Measurements from ENCODE around the gene ARF1. TPM values are rescaled to one million over a fixed set of nuclear protein-coding genes. Genes with fewer than 3 reads are reported as not detected.

ARF1 gene
- total RNA-seq, 2 donors from 2014 or later, result 327 to 369 TPM

GRCh38 chr1:228090613-228091081 lies 8.1 kb downstream of the ARF1 start:
- DNase-seq, result no peak
- H3K36me3 Mint-ChIP-seq (ENCODE audit: insufficient read depth in 2 of 2), result peaks cover 25 to 42% of the 10 kb centered on the region in 2 donors

DNA sequence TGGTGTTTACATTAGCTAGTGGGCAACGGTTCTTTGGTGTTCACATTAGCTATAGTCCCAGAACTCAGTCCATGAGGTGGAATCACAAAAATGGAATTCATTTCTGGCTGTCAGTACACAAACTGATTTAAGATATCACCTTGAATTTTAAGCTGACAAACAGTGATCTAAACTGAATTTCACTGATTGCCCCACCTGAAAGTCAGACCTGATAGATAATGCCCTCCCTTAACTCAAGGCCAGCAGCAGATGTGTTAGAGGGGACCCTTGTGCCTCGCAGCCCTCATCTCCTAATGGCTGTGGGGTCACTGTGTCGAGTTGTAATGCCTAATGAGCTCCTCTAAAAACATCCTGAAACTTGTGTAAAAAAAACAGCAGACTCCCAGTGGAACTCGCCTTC lies 8.6 kb downstream of the ARF1 start:
- Mint-ChIP-seq H3K4me1 (ENCODE audit: low read depth) (peaks cover 69% of the 10 kb centered on the region), H3K36me3 (ENCODE audit: insufficient read depth in 2 of 2) (peaks cover 25 to 45% of the 10 kb centered on the region in 2 donors), H3K9me3 (peaks cover 0 to 7% of the 10 kb centered on the region in 2 donors), H3K4me3 (peak overlapping the region in 1 of 2 donors; percentile 53), H3K27me3 (ENCODE audit: low read depth) (no peaks in the 10 kb centered on the region), H3K27ac (peak overlapping the region; percentile 71)
- ATAC-seq (replicated peaks in 1 of 2) (no peak), DNase-seq (no peak)

More at GRCh38 chr1:228090613-228091081, 8.1 kb downstream of the ARF1 start:
- peak overlapping the region; percentile 71 for H3K27ac Mint-ChIP-seq
- H3K27me3 Mint-ChIP-seq (ENCODE audit: low read depth), result no peaks in the 10 kb centered on the region
- H3K4me1 Mint-ChIP-seq (ENCODE audit: low read depth), result peaks cover 69% of the 10 kb centered on the region
- H3K4me3 Mint-ChIP-seq, result peak overlapping the region; percentile 32 to 42
- ATAC-seq (replicated peaks in 1 of 2), result no peak
- H3K9me3 Mint-ChIP-seq, result peaks cover 0 to 7% of the 10 kb centered on the region in 2 donors

GRCh38 chr1:228092342-228093049 lies 10.0 kb downstream of the ARF1 start:
- ATAC-seq (replicated peaks in 1 of 2) (no peak), DNase-seq (no peak)
- peaks cover 0 to 7% of the 10 kb centered on the region in 2 donors for H3K9me3 Mint-ChIP-seq
- peaks cover 58% of the 10 kb centered on the region for H3K4me1 Mint-ChIP-seq (ENCODE audit: low read depth)
- H3K27ac Mint-ChIP-seq, result no peak overlapping the region
- peaks cover 25 to 46% of the 10 kb centered on the region in 2 donors for H3K36me3 Mint-ChIP-seq (ENCODE audit: insufficient read depth in 2 of 2)
- H3K4me3 Mint-ChIP-seq, result no peak overlapping the region
- H3K27me3 Mint-ChIP-seq (ENCODE audit: low read depth), result no peaks in the 10 kb centered on the region

- DNase-seq, result no peak
- no peak for ATAC-seq (replicated peaks in 1 of 2)
- no peaks in the 10 kb centered on the region for H3K27me3 Mint-ChIP-seq (ENCODE audit: low read depth)
Measured at GRCh38 chr1:228093050-228093906, 10.8 kb downstream of the ARF1 start.

DNA sequence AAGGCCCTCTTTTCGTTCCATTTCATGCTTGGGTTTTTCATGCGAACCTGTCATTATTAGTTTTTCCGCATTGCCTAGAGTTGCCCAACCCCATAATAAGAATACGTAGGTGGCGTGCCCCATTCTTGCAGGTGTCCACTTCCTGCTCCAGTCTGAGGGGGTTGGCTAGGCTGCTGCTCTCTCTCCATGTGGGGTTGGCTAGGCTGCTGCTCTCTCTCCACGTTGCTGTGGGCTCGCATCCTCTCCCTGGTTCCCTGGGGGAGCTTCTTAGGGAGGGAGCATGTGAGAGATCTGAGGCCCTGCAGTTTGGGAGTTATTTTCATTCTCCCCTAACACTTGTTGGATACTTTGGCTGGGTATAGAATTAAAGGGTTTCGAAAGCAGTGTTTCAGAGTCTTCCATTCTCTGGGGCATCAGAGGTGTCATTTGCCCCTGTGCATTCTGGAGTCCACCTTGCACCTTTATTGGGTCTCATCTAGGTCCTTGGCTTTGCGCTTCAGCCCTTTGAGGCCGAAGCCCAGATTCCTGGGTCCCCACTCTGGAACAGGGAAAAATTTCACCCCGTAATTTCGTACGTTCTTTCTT lies 12.0 kb downstream of the ARF1 start:
- no peaks in the 10 kb centered on the region for H3K27me3 Mint-ChIP-seq (ENCODE audit: low read depth)
- H3K4me3 Mint-ChIP-seq, result no peak overlapping the region
- H3K27ac Mint-ChIP-seq, result peak overlapping the region; percentile 74
- DNase-seq (no peak), ATAC-seq (replicated peaks in 1 of 2) (no peak)
- peaks cover 21 to 48% of the 10 kb centered on the region in 2 donors for H3K36me3 Mint-ChIP-seq (ENCODE audit: insufficient read depth in 2 of 2)
- peaks cover 47% of the 10 kb centered on the region for H3K4me1 Mint-ChIP-seq (ENCODE audit: low read depth)
- peaks cover 0 to 7% of the 10 kb centered on the region in 2 donors for H3K9me3 Mint-ChIP-seq

More at GRCh38 chr1:228093050-228093906, 10.8 kb downstream of the ARF1 start:
- H3K36me3 Mint-ChIP-seq (ENCODE audit: insufficient read depth in 2 of 2), result peaks cover 23 to 45% of the 10 kb centered on the region in 2 donors
- H3K4me3 Mint-ChIP-seq, result no peak overlapping the region
- peaks cover 0 to 7% of the 10 kb centered on the region in 2 donors for H3K9me3 Mint-ChIP-seq
- H3K27ac Mint-ChIP-seq, result no peak overlapping the region
- H3K4me1 Mint-ChIP-seq (ENCODE audit: low read depth), result peaks cover 52% of the 10 kb centered on the region

DNA sequence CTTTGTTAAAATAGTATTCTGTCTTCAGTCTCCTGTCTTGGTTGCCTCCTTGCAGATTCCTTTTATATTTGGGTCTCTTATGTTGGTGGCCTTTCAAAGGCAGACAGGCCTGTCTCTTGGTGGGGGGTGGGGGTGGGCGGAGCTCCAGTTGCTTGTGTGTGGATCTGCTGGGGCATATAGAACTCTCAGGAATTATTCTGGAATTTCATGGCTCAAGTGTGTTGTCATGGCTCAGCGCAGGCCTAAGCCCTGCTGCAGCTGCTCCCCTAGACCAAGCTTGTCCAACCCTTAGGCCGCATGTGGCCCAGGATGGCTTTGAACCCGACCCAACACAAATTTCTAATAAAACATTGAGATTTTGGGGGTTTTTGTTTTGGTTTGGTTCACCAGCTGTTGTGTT lies 12.7 kb downstream of the ARF1 start:
- H3K4me1 Mint-ChIP-seq (ENCODE audit: low read depth), result peaks cover 46% of the 10 kb centered on the region
- ATAC-seq (replicated peaks in 1 of 2), result no peak
- DNase-seq, result no peak
- no peaks in the 10 kb centered on the region for H3K27me3 Mint-ChIP-seq (ENCODE audit: low read depth)
- H3K4me3 Mint-ChIP-seq, result peak overlapping the region in 1 of 2 donors; percentile 7
- H3K27ac Mint-ChIP-seq, result peak overlapping the region; percentile 74
- H3K36me3 Mint-ChIP-seq (ENCODE audit: insufficient read depth in 2 of 2), result peaks cover 21 to 47% of the 10 kb centered on the region in 2 donors
- H3K9me3 Mint-ChIP-seq, result peaks cover 0 to 7% of the 10 kb centered on the region in 2 donors

- DNase-seq (no peak), ATAC-seq (replicated peaks in 1 of 2) (no peak)
- no peak overlapping the region for H3K27ac Mint-ChIP-seq
- no peaks in the 10 kb centered on the region for H3K27me3 Mint-ChIP-seq (ENCODE audit: low read depth)
- no peak overlapping the region for H3K4me3 Mint-ChIP-seq
- peaks cover 0 to 7% of the 10 kb centered on the region in 2 donors for H3K9me3 Mint-ChIP-seq
- peaks cover 21 to 47% of the 10 kb centered on the region in 2 donors for H3K36me3 Mint-ChIP-seq (ENCODE audit: insufficient read depth in 2 of 2)
- peaks cover 39% of the 10 kb centered on the region for H3K4me1 Mint-ChIP-seq (ENCODE audit: low read depth)
Measured at GRCh38 chr1:228095938-228096337, 13.4 kb downstream of the ARF1 start.

DNA sequence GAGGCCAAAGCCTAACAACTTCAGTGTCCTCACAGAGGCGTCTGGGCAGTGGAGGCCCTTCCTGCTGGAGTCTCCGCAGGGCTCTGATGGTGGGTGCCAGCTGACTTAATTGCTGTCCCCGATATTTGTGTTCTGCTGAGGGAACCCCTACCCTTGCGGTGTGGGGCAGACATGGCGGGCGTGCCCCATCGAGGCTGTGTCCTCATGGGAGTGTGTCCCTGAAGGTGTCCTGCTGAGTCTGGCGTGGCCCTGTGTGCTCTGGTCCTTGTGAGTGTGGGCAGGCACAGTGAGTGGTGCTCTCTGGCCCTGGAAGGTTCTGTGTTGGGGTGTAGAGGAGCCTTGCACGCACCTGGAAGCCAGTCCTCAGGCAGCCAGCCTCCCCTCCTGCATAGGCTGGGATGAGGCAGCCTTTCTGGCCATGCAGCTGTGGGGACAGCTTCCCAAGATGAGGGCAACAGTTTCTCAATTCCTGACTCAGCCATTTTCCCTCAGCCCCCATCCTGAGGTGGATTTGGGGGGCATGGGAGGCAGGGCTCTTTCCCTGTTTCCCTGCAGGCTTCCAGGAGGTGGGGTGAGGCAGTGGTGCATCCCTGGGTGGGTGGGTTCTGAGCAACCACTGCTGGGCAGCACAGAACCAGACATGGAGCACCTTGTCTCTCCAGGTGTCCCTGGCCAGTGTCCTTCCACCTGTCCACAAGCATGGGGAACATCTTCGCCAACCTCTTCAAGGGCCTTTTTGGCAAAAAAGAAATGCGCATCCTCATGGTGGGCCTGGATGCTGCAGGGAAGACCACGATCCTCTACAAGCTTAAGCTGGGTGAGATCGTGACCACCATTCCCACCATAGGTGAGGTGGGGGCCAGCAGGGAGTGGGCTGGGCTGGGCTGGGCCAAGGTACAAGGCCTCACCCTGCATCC lies 14.2 kb downstream of the ARF1 start:
- Mint-ChIP-seq H3K4me1 (ENCODE audit: low read depth) (peaks cover 37% of the 10 kb centered on the region), H3K4me3 (no peak overlapping the region), H3K9me3 (peaks cover 0 to 7% of the 10 kb centered on the region in 2 donors), H3K27me3 (ENCODE audit: low read depth) (no peaks in the 10 kb centered on the region), H3K27ac (no peak overlapping the region), H3K36me3 (ENCODE audit: insufficient read depth in 2 of 2) (peaks cover 20 to 42% of the 10 kb centered on the region in 2 donors)
- ATAC-seq (replicated peaks in 1 of 2) (no peak), DNase-seq (no peak)

GRCh38 chr1:228097333-228098081 lies 15.0 kb downstream of the ARF1 start:
- H3K9me3 Mint-ChIP-seq, result peaks cover 0 to 7% of the 10 kb centered on the region in 2 donors
- ATAC-seq (replicated peaks in 1 of 2), result no peak
- no peak overlapping the region for H3K4me3 Mint-ChIP-seq
- no peak overlapping the region for H3K27ac Mint-ChIP-seq
- peaks cover 19 to 37% of the 10 kb centered on the region in 2 donors for H3K36me3 Mint-ChIP-seq (ENCODE audit: insufficient read depth in 2 of 2)
- peaks cover 33% of the 10 kb centered on the region for H3K4me1 Mint-ChIP-seq (ENCODE audit: low read depth)
- H3K27me3 Mint-ChIP-seq (ENCODE audit: low read depth), result no peaks in the 10 kb centered on the region
- no peak for DNase-seq

DNA sequence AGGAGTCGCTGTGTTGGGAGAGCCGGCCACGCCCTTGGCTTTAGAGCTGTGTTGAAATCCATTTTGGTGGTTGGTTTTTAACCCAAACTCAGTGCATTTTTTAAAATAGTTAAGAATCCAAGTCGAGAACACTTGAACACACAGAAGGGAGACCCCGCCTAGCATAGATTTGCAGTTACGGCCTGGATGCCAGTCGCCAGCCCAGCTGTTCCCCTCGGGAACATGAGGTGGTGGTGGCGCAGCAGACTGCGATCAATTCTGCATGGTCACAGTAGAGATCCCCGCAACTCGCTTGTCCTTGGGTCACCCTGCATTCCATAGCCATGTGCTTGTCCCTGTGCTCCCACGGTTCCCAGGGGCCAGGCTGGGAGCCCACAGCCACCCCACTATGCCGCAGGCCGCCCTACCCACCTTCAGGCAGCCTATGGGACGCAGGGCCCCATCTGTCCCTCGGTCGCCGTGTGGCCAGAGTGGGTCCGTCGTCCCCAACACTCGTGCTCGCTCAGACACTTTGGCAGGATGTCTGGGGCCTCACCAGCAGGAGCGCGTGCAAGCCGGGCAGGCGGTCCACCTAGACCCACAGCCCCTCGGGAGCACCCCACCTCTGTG lies 15.9 kb downstream of the ARF1 start:
- no peak for DNase-seq
- Mint-ChIP-seq H3K36me3 (ENCODE audit: insufficient read depth in 2 of 2) (peaks cover 14 to 33% of the 10 kb centered on the region in 2 donors), H3K4me1 (ENCODE audit: low read depth) (peaks cover 35% of the 10 kb centered on the region), H3K27ac (no peak overlapping the region), H3K27me3 (ENCODE audit: low read depth) (no peaks in the 10 kb centered on the region), H3K4me3 (no peak overlapping the region), H3K9me3 (peaks cover 0 to 7% of the 10 kb centered on the region in 2 donors)
- ATAC-seq (replicated peaks in 1 of 2), result no peak

DNA sequence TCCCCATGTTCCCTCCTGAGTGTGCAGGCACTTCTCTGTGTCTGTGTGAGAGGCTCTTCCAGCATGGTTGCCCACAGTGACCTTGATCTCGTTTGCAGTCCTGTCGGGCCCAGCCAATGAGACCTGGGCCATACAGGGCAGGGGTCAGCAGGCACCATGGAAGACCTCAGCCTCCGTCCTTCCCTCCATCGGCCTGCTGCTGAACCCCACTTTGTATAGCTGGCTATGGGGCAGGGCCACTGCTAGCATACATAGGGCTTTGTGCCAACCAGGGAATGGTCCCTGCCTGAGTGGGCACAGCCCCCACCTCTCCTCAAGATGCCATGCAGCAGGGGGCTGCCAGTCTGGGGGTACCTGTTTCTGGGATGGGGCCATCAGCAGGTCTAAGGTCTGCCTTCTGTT lies 16.8 kb downstream of the ARF1 start:
- H3K27ac Mint-ChIP-seq, result no peak overlapping the region
- peaks cover 43% of the 10 kb centered on the region for H3K4me1 Mint-ChIP-seq (ENCODE audit: low read depth)

More for the DNA sequence above, 16.8 kb downstream of the ARF1 start:
- H3K4me3 Mint-ChIP-seq, result no peak overlapping the region
- DNase-seq, result no peak
- no peaks in the 10 kb centered on the region for H3K27me3 Mint-ChIP-seq (ENCODE audit: low read depth)
- ATAC-seq (replicated peaks in 1 of 2), result no peak
- H3K36me3 Mint-ChIP-seq (ENCODE audit: insufficient read depth in 2 of 2), result peaks cover 12 to 26% of the 10 kb centered on the region in 2 donors
- H3K9me3 Mint-ChIP-seq, result peaks cover 0 to 5% of the 10 kb centered on the region in 2 donors
